AG09309 (cell line): ENCODE data around the gene HAPLN2.
"Not testable (repeated sequence)": the region's sequence is repeated elsewhere in the genome, so short reads cannot be mapped to it uniquely, and the experiment has no call there.

Experiments
- DNase-seq: peaks from one replicate; pipeline ENCODE4 v3.0.0-alpha.2; 2010; ENCODE audit warnings: low read depth
- H3K4me3 ChIP-seq: 2 replicates; pipeline ENCODE4 v1.5.1; 2011; ENCODE audit warnings: mild to moderate bottlenecking, low read depth, low read length, moderate library complexity; ENCODE audit not compliant: control insufficient read depth
- TF ChIP-seq, protein P1 (sequence below): IDR thresholded peaks from 2 replicates; pipeline ENCODE4 v1.5.1; 2011; ENCODE audit warnings: mild to moderate bottlenecking, low read depth, low read length, inconsistent platforms; ENCODE audit not compliant: insufficient read depth, control insufficient read depth; ENCODE audit errors: missing control alignments

The HAPLN2 gene

DNA sequence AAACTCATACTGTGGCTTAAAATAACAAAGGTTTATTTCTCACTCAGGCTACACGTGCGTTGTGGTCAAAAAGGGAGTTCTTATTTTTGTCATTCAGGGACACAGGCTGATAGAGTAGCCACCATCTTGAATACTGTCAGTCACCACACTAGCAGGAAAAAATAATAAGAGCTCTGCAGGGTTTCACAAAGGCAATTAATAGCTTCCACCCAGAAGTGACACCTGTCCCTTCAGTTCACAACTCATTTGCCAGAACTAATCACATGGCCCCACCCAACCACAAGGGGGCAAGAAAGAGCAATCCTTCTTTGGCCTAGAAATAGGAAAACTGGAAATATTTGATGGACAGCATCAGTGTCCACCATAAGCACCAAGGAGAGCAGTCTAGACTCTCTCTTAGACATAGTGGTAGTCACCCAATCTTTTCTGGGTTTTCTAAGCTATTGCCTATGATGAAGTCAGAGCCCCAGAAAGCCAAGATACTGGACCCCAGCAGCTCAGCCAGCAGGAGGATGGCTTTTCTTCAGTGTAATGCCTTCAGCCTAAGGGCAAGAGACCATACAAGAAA, 8.2 kb downstream of the HAPLN2 start:
- DNase-seq, result no peak
- no peak overlapping the region for H3K4me3 ChIP-seq
- TF ChIP-seq, protein P1, sequence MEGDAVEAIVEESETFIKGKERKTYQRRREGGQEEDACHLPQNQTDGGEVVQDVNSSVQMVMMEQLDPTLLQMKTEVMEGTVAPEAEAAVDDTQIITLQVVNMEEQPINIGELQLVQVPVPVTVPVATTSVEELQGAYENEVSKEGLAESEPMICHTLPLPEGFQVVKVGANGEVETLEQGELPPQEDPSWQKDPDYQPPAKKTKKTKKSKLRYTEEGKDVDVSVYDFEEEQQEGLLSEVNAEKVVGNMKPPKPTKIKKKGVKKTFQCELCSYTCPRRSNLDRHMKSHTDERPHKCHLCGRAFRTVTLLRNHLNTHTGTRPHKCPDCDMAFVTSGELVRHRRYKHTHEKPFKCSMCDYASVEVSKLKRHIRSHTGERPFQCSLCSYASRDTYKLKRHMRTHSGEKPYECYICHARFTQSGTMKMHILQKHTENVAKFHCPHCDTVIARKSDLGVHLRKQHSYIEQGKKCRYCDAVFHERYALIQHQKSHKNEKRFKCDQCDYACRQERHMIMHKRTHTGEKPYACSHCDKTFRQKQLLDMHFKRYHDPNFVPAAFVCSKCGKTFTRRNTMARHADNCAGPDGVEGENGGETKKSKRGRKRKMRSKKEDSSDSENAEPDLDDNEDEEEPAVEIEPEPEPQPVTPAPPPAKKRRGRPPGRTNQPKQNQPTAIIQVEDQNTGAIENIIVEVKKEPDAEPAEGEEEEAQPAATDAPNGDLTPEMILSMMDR, result peak; percentile 73

- TF ChIP-seq, protein P1, result no peak
- DNase-seq, result no peak
- H3K4me3 ChIP-seq, result no peak overlapping the region
These were observed 10.7 kb downstream of the HAPLN2 start for GRCh38 chr1:156629823-156630449.

DNA sequence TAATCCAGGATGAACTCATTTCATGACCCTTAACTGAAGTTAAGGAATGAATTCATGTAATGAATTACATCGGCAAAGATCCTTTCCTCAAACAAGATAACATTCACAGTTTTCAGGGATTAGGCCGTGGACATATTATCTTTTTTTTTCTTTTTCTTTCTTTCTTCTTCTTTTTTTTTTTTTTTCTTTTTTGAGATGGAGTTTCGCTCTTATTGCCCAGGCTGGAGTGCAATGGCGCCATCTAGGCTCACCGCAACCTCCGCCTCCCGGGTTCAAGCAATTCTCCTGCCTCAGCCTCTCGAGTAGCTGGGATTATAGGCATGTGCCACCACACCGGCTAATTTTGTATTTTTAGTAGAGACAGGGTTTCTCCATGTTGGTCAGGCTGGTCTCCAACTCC, 11.9 kb downstream of the HAPLN2 start:
- not testable (repeated sequence) for DNase-seq, H3K4me3 ChIP-seq

GRCh38 chr1:156632355-156632754, 13.1 kb downstream of the HAPLN2 start:
- TF ChIP-seq, protein P1, result no peak
- DNase-seq, result no peak

GRCh38 chr1:156638189-156638985, 19.2 kb downstream of the HAPLN2 start:
- no peak for DNase-seq
- TF ChIP-seq, protein P1, result no peak
- no peak overlapping the region for H3K4me3 ChIP-seq

More at GRCh38 chr1:156632355-156632754, 13.1 kb downstream of the HAPLN2 start:
- no peak overlapping the region for H3K4me3 ChIP-seq

- TF ChIP-seq, protein P1, result no peak
- no peak overlapping the region for H3K4me3 ChIP-seq
- DNase-seq, result no peak
These were observed 20.4 kb downstream of the HAPLN2 start for GRCh38 chr1:156639601-156640101.
